Kidney epithelial cell (primary cell): Measurements from ENCODE around the gene CLDN9. TPM values are rescaled to one million over a fixed set of nuclear protein-coding genes. Genes with fewer than 3 reads are reported as not detected.

Source experiments
- DNase-seq: peaks from one replicate; pipeline ENCODE4 v3.0.0-alpha.2; 2010; ENCODE audit warnings: low read depth
- H3K27me3 ChIP-seq: 2 replicates; pipeline ENCODE4 v1.6.0; 2011; ENCODE audit warnings: low read length; ENCODE audit not compliant: control insufficient read depth, insufficient read depth
- H3K36me3 ChIP-seq: 2 replicates; pipeline ENCODE4 v1.5.1; 2011; ENCODE audit warnings: low read length; ENCODE audit not compliant: control insufficient read depth, insufficient read depth
- H3K4me3 ChIP-seq: 2 replicates; pipeline ENCODE4 v1.5.1; 2011; ENCODE audit warnings: low read depth, mild to moderate bottlenecking, control low read depth, low read length
- total RNA-seq: library from RNA; depleted of rRNA; stranded (reverse); fragments of >200 nt; gene quantifications from 2 replicates; pipeline ENCODE4 v1.2.3, GENCODE V29; 2015
- TF ChIP-seq, protein P1 (sequence below): IDR thresholded peaks from 2 replicates; pipeline ENCODE4 v1.5.1; 2011; ENCODE audit warnings: mild to moderate bottlenecking, moderate library complexity, low read length, control low read depth, inconsistent platforms; ENCODE audit not compliant: insufficient read depth, poor library complexity, severe bottlenecking

The CLDN9 gene
- total RNA-seq, 1 donor from 2014 or later: 1.0 TPM

DNA sequence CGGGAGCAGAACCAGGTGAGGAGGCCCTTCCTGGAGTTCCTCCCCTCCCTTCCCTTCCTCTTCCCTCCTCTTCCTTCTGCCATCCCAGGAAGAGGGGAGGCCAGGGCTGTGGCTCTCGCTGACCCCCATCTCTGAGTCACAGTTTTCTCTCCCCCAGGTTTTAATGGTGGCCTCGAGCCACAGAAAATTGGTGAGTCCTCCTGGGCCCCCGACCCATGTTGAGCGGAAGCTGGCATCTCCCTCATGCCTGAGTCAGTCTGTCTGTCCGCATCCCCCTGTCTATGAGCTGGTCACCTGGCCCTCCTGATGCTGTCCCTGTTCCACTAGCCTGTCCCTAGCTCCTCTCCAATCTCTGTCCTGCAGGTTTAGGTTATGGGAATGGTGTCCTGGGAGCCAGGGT lies 12.8 kb upstream of the CLDN9 start:
- TF ChIP-seq, protein P1, sequence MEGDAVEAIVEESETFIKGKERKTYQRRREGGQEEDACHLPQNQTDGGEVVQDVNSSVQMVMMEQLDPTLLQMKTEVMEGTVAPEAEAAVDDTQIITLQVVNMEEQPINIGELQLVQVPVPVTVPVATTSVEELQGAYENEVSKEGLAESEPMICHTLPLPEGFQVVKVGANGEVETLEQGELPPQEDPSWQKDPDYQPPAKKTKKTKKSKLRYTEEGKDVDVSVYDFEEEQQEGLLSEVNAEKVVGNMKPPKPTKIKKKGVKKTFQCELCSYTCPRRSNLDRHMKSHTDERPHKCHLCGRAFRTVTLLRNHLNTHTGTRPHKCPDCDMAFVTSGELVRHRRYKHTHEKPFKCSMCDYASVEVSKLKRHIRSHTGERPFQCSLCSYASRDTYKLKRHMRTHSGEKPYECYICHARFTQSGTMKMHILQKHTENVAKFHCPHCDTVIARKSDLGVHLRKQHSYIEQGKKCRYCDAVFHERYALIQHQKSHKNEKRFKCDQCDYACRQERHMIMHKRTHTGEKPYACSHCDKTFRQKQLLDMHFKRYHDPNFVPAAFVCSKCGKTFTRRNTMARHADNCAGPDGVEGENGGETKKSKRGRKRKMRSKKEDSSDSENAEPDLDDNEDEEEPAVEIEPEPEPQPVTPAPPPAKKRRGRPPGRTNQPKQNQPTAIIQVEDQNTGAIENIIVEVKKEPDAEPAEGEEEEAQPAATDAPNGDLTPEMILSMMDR: no peak
- Histone ChIP-seq H3K4me3 (no peak overlapping the region), H3K27me3 (peaks cover 6% of the 10 kb centered on the region), H3K36me3 (no peaks in the 10 kb centered on the region)
- no peak for DNase-seq

DNA sequence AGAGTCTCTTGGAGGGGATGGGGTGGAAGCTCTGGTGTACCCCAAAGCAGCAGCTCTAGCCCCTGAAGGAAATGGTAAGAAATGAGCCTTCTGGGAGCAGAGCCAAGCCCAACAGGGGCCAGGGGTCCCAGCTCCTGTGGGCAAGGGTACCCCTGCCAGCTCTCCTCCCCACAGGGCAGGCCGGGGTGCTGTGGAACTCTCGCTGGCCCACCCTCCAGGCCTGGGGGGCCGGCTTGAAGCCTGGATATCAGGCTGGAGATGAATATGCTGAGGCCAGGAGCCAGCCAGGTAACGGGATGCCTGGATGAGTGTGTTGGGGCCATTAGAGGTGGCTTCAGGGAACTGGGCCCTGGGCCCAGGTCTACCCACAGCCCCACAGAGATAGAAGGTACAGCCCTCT lies 12.2 kb upstream of the CLDN9 start:
- Histone ChIP-seq H3K36me3 (no peaks in the 10 kb centered on the region), H3K4me3 (no peak overlapping the region), H3K27me3 (peaks cover 8% of the 10 kb centered on the region)
- DNase-seq: no peak
- TF ChIP-seq, protein P1: no peak

DNA sequence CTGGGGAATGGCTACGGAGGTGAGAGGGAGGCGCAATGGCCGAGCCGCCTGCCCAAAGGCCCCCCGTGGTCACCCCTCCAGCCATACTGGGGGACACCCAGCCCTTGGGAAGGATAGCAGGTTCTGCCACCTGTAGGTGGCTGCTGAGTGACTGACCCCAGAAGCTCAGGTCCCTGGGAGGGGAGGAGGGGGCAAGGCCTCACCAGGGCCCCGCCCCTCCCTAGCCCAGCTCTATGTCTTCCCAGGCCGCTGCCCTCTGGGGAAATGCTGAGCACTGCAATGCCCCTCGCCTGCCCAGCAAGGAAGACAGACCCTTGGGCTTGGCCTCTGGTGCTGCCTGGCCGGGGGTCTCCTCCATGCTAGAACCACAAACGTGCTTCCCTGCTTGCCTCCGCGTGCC lies 11.4 kb upstream of the CLDN9 start:
- Histone ChIP-seq H3K36me3 (no peaks in the 10 kb centered on the region), H3K4me3 (no peak overlapping the region), H3K27me3 (peaks cover 8% of the 10 kb centered on the region)
- DNase-seq: no peak
- TF ChIP-seq, protein P1: no peak

DNA sequence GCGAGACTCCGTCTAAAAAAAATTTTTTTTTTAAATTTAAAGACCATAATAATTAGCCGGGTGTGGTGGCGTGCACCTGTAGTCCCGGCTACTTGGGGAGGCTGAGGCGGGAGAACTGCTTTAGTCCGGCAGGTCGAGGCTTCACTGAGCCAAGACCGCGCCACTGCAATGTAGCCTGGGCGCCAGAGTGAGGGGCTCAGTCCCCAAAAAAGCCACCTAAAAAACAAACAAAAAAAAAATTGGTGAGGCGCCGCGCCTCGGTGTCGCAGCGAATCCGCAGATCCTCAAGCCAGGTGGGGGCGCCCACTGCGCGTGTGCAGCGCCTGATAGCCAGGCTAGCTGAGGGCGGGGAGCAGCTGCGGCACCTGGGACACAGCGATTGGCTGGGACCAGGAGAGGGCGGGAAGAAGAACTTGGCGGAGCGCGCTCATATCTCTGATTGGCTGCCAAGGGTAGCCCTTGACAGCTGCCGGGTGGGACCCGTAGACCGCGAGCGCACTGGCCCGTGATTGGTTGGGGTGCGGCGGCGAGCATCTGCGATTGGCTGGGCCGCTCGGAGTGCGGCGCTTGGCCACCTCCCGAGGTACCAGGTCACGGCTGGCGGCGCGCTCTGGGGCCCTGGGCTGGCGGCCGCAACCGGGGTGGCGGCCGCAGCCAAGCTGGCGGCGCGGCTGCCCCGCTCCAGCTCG lies 9.0 kb upstream of the CLDN9 start:
- peak; percentile 94 for DNase-seq
- Histone ChIP-seq H3K4me3 (peak overlapping the region; percentile 7), H3K27me3 (peaks cover 4% of the 10 kb centered on the region), H3K36me3 (no peaks in the 10 kb centered on the region)
- TF ChIP-seq, protein P1: peak; percentile 57

DNA sequence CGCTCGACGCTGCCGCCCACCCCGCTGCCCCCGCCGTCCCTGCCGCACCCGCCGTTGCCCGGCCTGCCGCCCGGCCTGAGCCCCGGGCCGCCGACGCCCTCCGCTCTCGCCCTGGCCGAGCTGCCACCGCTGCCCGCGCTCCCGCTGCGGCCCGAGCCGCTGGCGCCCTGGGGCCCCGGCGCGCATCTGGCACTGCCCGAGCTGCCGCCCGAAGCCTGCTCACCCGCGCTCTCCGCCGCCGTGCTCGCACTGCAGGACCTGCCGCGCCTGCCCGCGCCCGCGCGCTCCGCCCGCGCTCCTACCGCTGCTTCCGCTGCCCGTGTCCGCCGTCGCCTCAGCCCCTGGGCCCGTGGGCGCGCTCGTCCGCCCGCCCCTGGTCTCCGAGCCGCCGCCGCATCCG lies 8.4 kb upstream of the CLDN9 start:
- TF ChIP-seq, protein P1: no peak
- Histone ChIP-seq H3K4me3 (peak overlapping the region; percentile 7), H3K27me3 (peaks cover 4% of the 10 kb centered on the region), H3K36me3 (no peaks in the 10 kb centered on the region)
- no peak for DNase-seq

DNA sequence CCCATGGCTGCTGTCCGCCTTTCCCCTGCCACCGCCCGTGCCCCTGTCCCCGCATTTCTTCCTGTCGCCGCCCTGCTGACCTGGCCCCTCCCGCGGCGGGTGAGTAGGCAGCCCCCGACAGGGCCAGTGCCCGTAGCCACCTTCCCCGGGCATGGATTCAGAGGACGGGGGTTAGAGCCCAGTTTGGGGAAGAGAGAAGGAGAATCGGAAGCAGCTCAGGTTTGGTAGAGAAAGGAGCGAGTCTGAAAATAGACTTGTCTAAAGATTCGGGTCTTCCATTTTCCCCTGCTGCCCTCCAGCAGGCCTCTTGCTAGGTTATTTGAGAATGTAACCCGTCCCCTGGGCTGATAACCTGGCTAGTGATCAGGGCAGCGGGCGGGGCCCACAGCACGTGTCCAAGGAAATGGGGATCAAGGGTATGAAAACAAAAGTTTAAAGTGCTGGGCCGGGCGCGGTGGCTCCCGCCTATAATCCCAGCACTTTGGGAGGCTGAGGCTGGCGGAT lies 7.9 kb upstream of the CLDN9 start:
- peaks cover 4% of the 10 kb centered on the region for H3K27me3 ChIP-seq
- no peaks in the 10 kb centered on the region for H3K36me3 ChIP-seq
- peak overlapping the region; percentile 21 for H3K4me3 ChIP-seq
- TF ChIP-seq, protein P1: no peak
- DNase-seq: no peak
